Calu3 (cell line): ENCODE measurements around the gene NRG2. TPM values are rescaled to one million over a fixed set of nuclear protein-coding genes. Genes with fewer than 3 reads are reported as not detected.

Experiments
- BruUV-seq: library from RNA; stranded (reverse); fragments of 400-500 nt; replicated peaks from 2 replicates; lab custom pipeline; 2021; lab: Mats Ljungman, UMichigan
- CTCF ChIA-PET: fragments of 300-600 bp; sonication (Branson Sonifier 250); formaldehyde crosslinking; loops from one replicate; lab custom pipeline; 2022; ENCODE audit warnings: antibody characterized with exemption; lab: Charles Lee
- DNase-seq: peaks from one replicate; pipeline ENCODE4 v3.0.0; 2022
- H3K27ac Mint-ChIP-seq: one replicate; pipeline ENCODE4 v1.8.0; 2022; ENCODE audit warnings: mixed read lengths; ENCODE audit not compliant: unreplicated experiment
- H3K27me3 Mint-ChIP-seq: one replicate; pipeline ENCODE4 v1.8.0; 2022; ENCODE audit warnings: mixed read lengths; ENCODE audit not compliant: unreplicated experiment
- H3K36me3 Mint-ChIP-seq: one replicate; pipeline ENCODE4 v1.8.0; 2022; ENCODE audit warnings: mild to moderate bottlenecking, moderate library complexity, mixed read lengths; ENCODE audit not compliant: insufficient read depth, unreplicated experiment
- H3K4me1 Mint-ChIP-seq: one replicate; pipeline ENCODE4 v1.8.0; 2022; ENCODE audit warnings: mild to moderate bottlenecking, low read depth, mixed read lengths; ENCODE audit not compliant: unreplicated experiment
- H3K4me3 Mint-ChIP-seq: one replicate; pipeline ENCODE4 v1.8.0; 2022; ENCODE audit warnings: mild to moderate bottlenecking, low read depth, moderate library complexity, mixed read lengths; ENCODE audit not compliant: unreplicated experiment
- H3K9me3 Mint-ChIP-seq: one replicate; pipeline ENCODE4 v1.8.0; 2022; ENCODE audit warnings: low read depth, mixed read lengths; ENCODE audit not compliant: unreplicated experiment
- CTCF ChIP-seq: fragments of 200-600 bp; IDR thresholded peaks from one replicate; pipeline ENCODE4 v1.8.0; 2022; ENCODE audit warnings: antibody characterized with exemption; ENCODE audit not compliant: unreplicated experiment
- intact Hi-C: fragments of 100-400 bp; cut with micrococcal nuclease; formaldehyde crosslinking; loops from one replicate; pipeline ENCODE4 v1.10.0; 2022; ENCODE audit not compliant: unreplicated experiment
- total RNA-seq: library from RNA; stranded (reverse); gene quantifications from 2 replicates; pipeline ENCODE4 v1.2.3, GENCODE V29; 2022

The NRG2 gene
- total RNA-seq, 1 experiment from 2014 or later: 1.4 TPM

- Mint-ChIP-seq H3K27me3 (peaks cover 73% of the 10 kb centered on the region), H3K9me3 (no peaks in the 10 kb centered on the region), H3K36me3 (no peaks in the 10 kb centered on the region), H3K4me3 (no peak overlapping the region), H3K4me1 (no peaks in the 10 kb centered on the region), H3K27ac (no peak overlapping the region)
- BruUV-seq: no TSS peak
- CTCF ChIA-PET: no interaction called here
- DNase-seq: no peak
- TF ChIP-seq CTCF: no peak
- intact Hi-C loops: no loop called here
Observed at GRCh38 chr5:139885857-139886208, 157.3 kb downstream of the NRG2 start.

GRCh38 chr5:139885172-139885856 lies 157.8 kb downstream of the NRG2 start:
- intact Hi-C loops: no loop called here
- DNase-seq: no peak
- H3K36me3 Mint-ChIP-seq: no peaks in the 10 kb centered on the region
- CTCF ChIA-PET: interaction anchor here (0.7 kb wide), 1 partner anchor 17 kb away, joined by 4 read pairs; no protein-coding TSS in a partner anchor
- no peaks in the 10 kb centered on the region for H3K4me1 Mint-ChIP-seq
- H3K9me3 Mint-ChIP-seq: no peaks in the 10 kb centered on the region
- no TSS peak for BruUV-seq
- TF ChIP-seq CTCF: no peak
- H3K27me3 Mint-ChIP-seq: peaks cover 70% of the 10 kb centered on the region
- H3K27ac Mint-ChIP-seq: no peak overlapping the region
- H3K4me3 Mint-ChIP-seq: no peak overlapping the region

- no TSS peak for BruUV-seq
- Mint-ChIP-seq H3K27me3 (peaks cover 70% of the 10 kb centered on the region), H3K36me3 (no peaks in the 10 kb centered on the region), H3K4me1 (no peaks in the 10 kb centered on the region), H3K4me3 (no peak overlapping the region), H3K9me3 (no peaks in the 10 kb centered on the region), H3K27ac (no peak overlapping the region)
- no peak for TF ChIP-seq CTCF
- no peak for DNase-seq
- CTCF ChIA-PET: no interaction called here
- intact Hi-C loops: no loop called here
Observed at GRCh38 chr5:139884734-139885133, 158.4 kb downstream of the NRG2 start.

DNA sequence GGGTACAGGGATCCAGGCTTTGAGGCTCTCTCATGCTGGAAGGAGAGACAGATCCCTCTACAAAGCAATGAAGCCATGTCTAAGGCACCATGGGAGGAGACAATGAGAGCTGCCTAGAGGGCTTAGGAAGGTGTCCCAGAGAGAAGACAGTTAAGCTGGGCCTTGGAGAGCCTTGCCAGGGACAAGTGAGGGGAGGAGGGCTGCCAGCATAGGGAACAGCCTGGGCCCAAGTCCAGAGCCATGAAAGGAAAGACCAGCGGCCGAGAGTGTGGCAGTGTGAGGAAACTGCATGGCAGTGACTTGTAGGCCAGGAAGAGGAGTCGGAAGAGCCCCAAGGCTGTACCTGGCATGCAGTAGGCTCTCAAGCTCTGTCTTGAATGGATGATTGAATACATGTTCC lies 159.0 kb downstream of the NRG2 start:
- BruUV-seq: no TSS peak
- no peak for DNase-seq
- intact Hi-C loops: no loop called here
- Mint-ChIP-seq H3K4me3 (no peak overlapping the region), H3K36me3 (no peaks in the 10 kb centered on the region), H3K9me3 (no peaks in the 10 kb centered on the region), H3K27me3 (peaks cover 71% of the 10 kb centered on the region), H3K27ac (no peak overlapping the region), H3K4me1 (peaks cover 4% of the 10 kb centered on the region)
- TF ChIP-seq CTCF: no peak
- CTCF ChIA-PET: no interaction called here
